Neural cell (in vitro differentiated cells): ENCODE measurements around the gene CPXM2. TPM values are rescaled to one million over a fixed set of nuclear protein-coding genes. Genes with fewer than 3 reads are reported as not detected.
A peak's percentile ranks its signal among the peaks of the same experiment; 100 is the strongest.

Experiments
- H2AFZ ChIP-seq: fragments of 200-600, 300-800 bp; sonication (generic), shearing (Covaris generic); 2 replicates; pipeline ENCODE4 v1.6.0; 2014; ENCODE audit warnings: low read depth, mild to moderate bottlenecking, antibody characterized with exemption, low read length, moderate library complexity
- H3F3A ChIP-seq: fragments of 200-600 bp; shearing (Covaris generic); 2 replicates; pipeline ENCODE4 v1.6.1; 2016; ENCODE audit warnings: mild to moderate bottlenecking, moderate library complexity, mixed read lengths, antibody characterized with exemption, low read length; ENCODE audit not compliant: insufficient read depth, poor library complexity, severe bottlenecking
- H3K27ac ChIP-seq: fragments of 200-600, 300-800 bp; sonication (generic), shearing (Covaris generic); 2 replicates; pipeline ENCODE4 v1.5.1; 2014; ENCODE audit warnings: mild to moderate bottlenecking, low read length, moderate library complexity
- H3K27me3 ChIP-seq: fragments of 300-800, 200-600 bp; sonication (generic), shearing (Covaris generic); 2 replicates; pipeline ENCODE4 v1.6.0; 2014; ENCODE audit warnings: mild to moderate bottlenecking, low read depth, low read length, moderate library complexity; ENCODE audit not compliant: insufficient read depth
- H3K36me3 ChIP-seq: fragments of 300-800, 200-600 bp; sonication (generic), shearing (Covaris generic); 2 replicates; pipeline ENCODE4 v1.5.1; 2014; ENCODE audit warnings: mild to moderate bottlenecking, antibody characterized with exemption, low read length, moderate library complexity; ENCODE audit not compliant: insufficient read depth
- H3K4me2 ChIP-seq: fragments of 300-800, 200-600 bp; sonication (generic), shearing (Covaris generic); 2 replicates; pipeline ENCODE4 v1.6.0; 2014; ENCODE audit warnings: mild to moderate bottlenecking, low read length
- H3K4me3 ChIP-seq: fragments of 300-800, 200-600 bp; sonication (generic), shearing (Covaris generic); 2 replicates; pipeline ENCODE4 v1.5.1; 2014; ENCODE audit warnings: mild to moderate bottlenecking, low read length, moderate library complexity
- H3K79me2 ChIP-seq: fragments of 200-600 bp; shearing (Covaris generic); replicated peaks from 2 replicates; pipeline ENCODE4 v1.6.0; 2014; ENCODE audit warnings: mild to moderate bottlenecking, low read length, moderate library complexity; ENCODE audit not compliant: insufficient read depth
- H3K9ac ChIP-seq: fragments of 300-800, 200-600 bp; sonication (generic), shearing (Covaris generic); 2 replicates; pipeline ENCODE4 v1.6.1; 2016; ENCODE audit warnings: mild to moderate bottlenecking, low read length, mixed read lengths
- H3K9me2 ChIP-seq: fragments of 200-600 bp; shearing (Covaris generic); 2 replicates; pipeline ENCODE4 v1.6.1; 2016; ENCODE audit warnings: mild to moderate bottlenecking, low read length, mixed read lengths; ENCODE audit not compliant: insufficient read depth
- H3K9me3 ChIP-seq: fragments of 200-600, 300-800 bp; sonication (generic), shearing (Covaris generic); 2 replicates; pipeline ENCODE4 v1.6.1; 2016; ENCODE audit warnings: mild to moderate bottlenecking, mixed run types, low read length, moderate library complexity, mixed read lengths
- H4K20me1 ChIP-seq: fragments of 200-600 bp; shearing (Covaris generic); 2 replicates; pipeline ENCODE4 v1.6.1; 2016; ENCODE audit warnings: mild to moderate bottlenecking, mixed run types; ENCODE audit not compliant: insufficient read depth
- EP300 ChIP-seq: fragments of 450-650 bp; conservative IDR thresholded peaks from 2 replicates; pipeline ENCODE4 v1.6.1; 2014; ENCODE audit warnings: antibody characterized with exemption, mild to moderate bottlenecking, moderate library complexity; ENCODE audit not compliant: poor library complexity, severe bottlenecking
- EZH2 ChIP-seq: fragments of 200-600, 300-800 bp; shearing (Covaris generic), sonication (generic); IDR thresholded peaks from 2 replicates; pipeline ENCODE4 v1.6.1; 2014; ENCODE audit warnings: antibody characterized with exemption, low read length, borderline replicate concordance, mild to moderate bottlenecking; ENCODE audit not compliant: insufficient read depth, poor library complexity, severe bottlenecking
- MXI1 ChIP-seq: fragments of 450-650 bp; conservative IDR thresholded peaks from 2 replicates; pipeline ENCODE4 v1.6.1; 2014; ENCODE audit warnings: antibody characterized with exemption, mild to moderate bottlenecking; ENCODE audit not compliant: poor library complexity, severe bottlenecking
- POLR2AphosphoS5 ChIP-seq: IDR thresholded peaks from 2 replicates; pipeline ENCODE4 v1.6.1; 2012
- RAD21 ChIP-seq: fragments of 450-650 bp; conservative IDR thresholded peaks from 2 replicates; pipeline ENCODE4 v1.6.1; 2014; ENCODE audit warnings: antibody characterized with exemption, mild to moderate bottlenecking, moderate library complexity
- SMC3 ChIP-seq: fragments of 450-650 bp; conservative IDR thresholded peaks from 2 replicates; pipeline ENCODE4 v1.6.1; 2014; ENCODE audit warnings: antibody characterized with exemption, mild to moderate bottlenecking, moderate library complexity; ENCODE audit not compliant: poor library complexity
- TAF1 ChIP-seq: IDR thresholded peaks from 2 replicates; pipeline ENCODE4 v1.6.1; 2012; ENCODE audit warnings: low read depth
- polyA plus RNA-seq: library from polyadenylated mRNA; depleted of rRNA; stranded (reverse); fragments of >200 nt; gene quantifications from 2 replicates; pipeline ENCODE4 v1.2.3, GENCODE V29; 2014
- TF ChIP-seq, protein P1 (sequence below): fragments of 450-650 bp; IDR thresholded peaks from 2 replicates; pipeline ENCODE4 v1.5.1; 2014; ENCODE audit warnings: antibody characterized with exemption, mild to moderate bottlenecking, moderate library complexity; ENCODE audit not compliant: poor library complexity, severe bottlenecking
- TF ChIP-seq, protein P2 (sequence below): IDR thresholded peaks from 2 replicates; pipeline ENCODE4 v1.6.1; 2012; ENCODE audit warnings: borderline replicate concordance

The CPXM2 gene
- polyA plus RNA-seq, 1 donor from 2014 or later, result not detected

DNA sequence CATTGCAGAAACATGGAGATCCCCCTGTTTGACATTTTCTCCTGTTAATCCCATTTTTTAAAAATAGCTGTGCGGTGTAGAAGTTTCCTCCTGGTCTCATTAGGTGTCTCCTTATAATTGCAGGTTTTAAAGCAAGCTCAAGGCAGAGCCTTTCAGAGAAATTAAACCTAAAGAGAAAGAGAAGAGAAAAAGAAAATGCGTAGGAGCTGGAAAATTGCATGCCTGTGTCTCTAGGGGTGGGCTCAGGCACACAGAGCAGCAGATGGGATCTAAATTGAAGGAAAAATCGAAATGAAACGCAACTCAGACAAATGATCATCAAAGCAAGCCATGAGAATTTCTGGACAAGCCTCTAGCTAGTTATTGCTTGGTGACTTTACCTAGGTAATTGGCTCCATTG is 185.4 kb downstream of the CPXM2 start:
- no peaks in the 10 kb centered on the region for H3K9me3 ChIP-seq
- TF ChIP-seq, protein P1, sequence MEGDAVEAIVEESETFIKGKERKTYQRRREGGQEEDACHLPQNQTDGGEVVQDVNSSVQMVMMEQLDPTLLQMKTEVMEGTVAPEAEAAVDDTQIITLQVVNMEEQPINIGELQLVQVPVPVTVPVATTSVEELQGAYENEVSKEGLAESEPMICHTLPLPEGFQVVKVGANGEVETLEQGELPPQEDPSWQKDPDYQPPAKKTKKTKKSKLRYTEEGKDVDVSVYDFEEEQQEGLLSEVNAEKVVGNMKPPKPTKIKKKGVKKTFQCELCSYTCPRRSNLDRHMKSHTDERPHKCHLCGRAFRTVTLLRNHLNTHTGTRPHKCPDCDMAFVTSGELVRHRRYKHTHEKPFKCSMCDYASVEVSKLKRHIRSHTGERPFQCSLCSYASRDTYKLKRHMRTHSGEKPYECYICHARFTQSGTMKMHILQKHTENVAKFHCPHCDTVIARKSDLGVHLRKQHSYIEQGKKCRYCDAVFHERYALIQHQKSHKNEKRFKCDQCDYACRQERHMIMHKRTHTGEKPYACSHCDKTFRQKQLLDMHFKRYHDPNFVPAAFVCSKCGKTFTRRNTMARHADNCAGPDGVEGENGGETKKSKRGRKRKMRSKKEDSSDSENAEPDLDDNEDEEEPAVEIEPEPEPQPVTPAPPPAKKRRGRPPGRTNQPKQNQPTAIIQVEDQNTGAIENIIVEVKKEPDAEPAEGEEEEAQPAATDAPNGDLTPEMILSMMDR, result no peak
- no peak for TF ChIP-seq EZH2
- no peak for TF ChIP-seq SMC3
- TF ChIP-seq EP300, result no peak
- TF ChIP-seq POLR2AphosphoS5, result no peak
- TF ChIP-seq, protein P2, sequence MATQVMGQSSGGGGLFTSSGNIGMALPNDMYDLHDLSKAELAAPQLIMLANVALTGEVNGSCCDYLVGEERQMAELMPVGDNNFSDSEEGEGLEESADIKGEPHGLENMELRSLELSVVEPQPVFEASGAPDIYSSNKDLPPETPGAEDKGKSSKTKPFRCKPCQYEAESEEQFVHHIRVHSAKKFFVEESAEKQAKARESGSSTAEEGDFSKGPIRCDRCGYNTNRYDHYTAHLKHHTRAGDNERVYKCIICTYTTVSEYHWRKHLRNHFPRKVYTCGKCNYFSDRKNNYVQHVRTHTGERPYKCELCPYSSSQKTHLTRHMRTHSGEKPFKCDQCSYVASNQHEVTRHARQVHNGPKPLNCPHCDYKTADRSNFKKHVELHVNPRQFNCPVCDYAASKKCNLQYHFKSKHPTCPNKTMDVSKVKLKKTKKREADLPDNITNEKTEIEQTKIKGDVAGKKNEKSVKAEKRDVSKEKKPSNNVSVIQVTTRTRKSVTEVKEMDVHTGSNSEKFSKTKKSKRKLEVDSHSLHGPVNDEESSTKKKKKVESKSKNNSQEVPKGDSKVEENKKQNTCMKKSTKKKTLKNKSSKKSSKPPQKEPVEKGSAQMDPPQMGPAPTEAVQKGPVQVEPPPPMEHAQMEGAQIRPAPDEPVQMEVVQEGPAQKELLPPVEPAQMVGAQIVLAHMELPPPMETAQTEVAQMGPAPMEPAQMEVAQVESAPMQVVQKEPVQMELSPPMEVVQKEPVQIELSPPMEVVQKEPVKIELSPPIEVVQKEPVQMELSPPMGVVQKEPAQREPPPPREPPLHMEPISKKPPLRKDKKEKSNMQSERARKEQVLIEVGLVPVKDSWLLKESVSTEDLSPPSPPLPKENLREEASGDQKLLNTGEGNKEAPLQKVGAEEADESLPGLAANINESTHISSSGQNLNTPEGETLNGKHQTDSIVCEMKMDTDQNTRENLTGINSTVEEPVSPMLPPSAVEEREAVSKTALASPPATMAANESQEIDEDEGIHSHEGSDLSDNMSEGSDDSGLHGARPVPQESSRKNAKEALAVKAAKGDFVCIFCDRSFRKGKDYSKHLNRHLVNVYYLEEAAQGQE, result no peak
- TF ChIP-seq MXI1, result no peak
- no peak for TF ChIP-seq TAF1
- no peak for TF ChIP-seq RAD21
- H3K27me3 ChIP-seq, result no peaks in the 10 kb centered on the region
- H4K20me1 ChIP-seq, result no peaks in the 10 kb centered on the region
- no peaks in the 10 kb centered on the region for H3K79me2 ChIP-seq
- H2AFZ ChIP-seq, result no peak overlapping the region
- H3F3A ChIP-seq, result no peaks in the 10 kb centered on the region
- no peak overlapping the region for H3K4me2 ChIP-seq
- H3K9ac ChIP-seq, result peak overlapping the region; percentile 33
- H3K36me3 ChIP-seq, result no peaks in the 10 kb centered on the region
- peak overlapping the region; percentile 28 for H3K4me3 ChIP-seq
- no peaks in the 10 kb centered on the region for H3K9me2 ChIP-seq
- H3K27ac ChIP-seq, result peak overlapping the region; percentile 32

DNA sequence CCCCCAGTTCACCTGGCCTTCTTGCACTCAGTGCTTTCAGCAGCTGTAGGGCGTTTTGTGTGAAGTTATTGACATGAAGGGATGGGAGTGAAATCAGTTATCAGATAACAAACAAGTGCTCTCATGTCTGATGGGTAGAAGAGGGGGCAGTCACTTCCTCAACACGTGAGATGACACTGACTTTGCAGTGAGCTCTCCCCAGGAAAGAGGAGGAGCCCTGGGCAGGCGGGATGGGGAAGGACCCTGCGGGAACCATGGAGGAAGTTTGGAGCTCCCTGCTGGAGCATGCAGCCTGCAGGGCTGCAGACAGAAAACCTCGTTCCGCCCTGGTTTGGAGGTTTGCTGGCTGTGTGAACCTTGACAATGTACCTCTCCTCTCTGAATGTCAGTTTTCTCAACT is 186.8 kb downstream of the CPXM2 start:
- Histone ChIP-seq H3K36me3 (no peaks in the 10 kb centered on the region), H3K9me3 (no peaks in the 10 kb centered on the region), H3K9ac (no peak overlapping the region), H4K20me1 (no peaks in the 10 kb centered on the region), H3F3A (no peaks in the 10 kb centered on the region), H3K4me2 (no peak overlapping the region), H3K27me3 (no peaks in the 10 kb centered on the region), H3K4me3 (no peak overlapping the region), H2AFZ (no peak overlapping the region), H3K79me2 (no peaks in the 10 kb centered on the region), H3K9me2 (no peaks in the 10 kb centered on the region), H3K27ac (no peak overlapping the region)
- no peak for TF ChIP-seq TAF1
- TF ChIP-seq, protein P2, result no peak
- TF ChIP-seq EZH2, result no peak
- no peak for TF ChIP-seq SMC3
- TF ChIP-seq, protein P1, result no peak
- no peak for TF ChIP-seq EP300
- TF ChIP-seq MXI1, result no peak
- no peak for TF ChIP-seq POLR2AphosphoS5
- no peak for TF ChIP-seq RAD21
